ENCODE measurements around the gene SMARCB1. TPM values are rescaled to one million over a fixed set of nuclear protein-coding genes. Genes with fewer than 3 reads are reported as not detected.

Gene SMARCB1
- total and polyA plus RNA-seq, 7 donors: 25.0 to 85.7 (median 43.9) TPM

DNA sequence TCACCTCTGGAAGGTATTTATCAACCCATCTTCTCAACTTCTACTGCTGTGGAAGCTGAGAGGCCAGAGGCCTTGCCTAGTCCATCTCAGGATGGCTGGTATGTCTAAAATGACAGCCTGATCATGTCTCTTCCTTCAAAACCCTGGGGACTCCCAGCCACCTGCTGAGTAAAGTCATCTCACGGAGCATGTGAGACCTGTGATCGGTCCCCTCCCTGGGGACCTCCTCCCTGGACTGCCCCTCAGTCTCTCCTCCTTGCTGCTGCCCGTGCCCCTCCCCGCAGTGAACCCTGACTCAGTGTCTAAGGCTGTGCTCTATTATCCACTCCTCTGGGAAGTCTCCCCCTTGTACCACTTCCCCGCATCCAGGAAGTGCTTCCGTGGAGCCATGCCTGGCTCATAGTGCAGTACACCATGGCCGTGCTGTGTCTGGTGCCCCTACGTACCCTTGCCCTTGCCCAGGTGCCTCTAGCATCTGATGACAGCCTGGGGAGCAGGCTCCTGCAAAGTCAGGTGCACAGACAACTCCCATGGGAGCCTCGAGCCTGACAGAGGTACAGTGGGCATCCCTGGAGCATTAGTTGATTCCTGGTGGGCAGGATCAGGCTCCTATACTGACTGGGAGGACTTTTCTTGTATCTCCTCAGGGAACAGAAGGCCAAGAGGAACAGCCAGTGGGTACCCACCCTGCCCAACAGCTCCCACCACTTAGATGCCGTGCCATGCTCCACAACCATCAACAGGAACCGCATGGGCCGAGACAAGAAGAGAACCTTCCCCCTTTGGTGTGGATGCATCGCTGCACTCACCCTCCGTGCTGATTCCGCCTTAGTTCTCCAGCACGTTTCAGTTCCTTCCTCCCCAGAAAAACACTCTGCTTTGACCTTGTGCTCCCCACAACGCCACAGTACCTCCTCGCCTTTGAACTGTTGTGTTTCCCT, 13.8 kb downstream of the SMARCB1 start:
- H3K4me3 ChIP-seq: no peak overlapping the region
- no peaks in the 10 kb centered on the region for H3K4me1 ChIP-seq
- intact Hi-C loops (cut with DNase I): no loop called here
- no peak overlapping the region for H3K27ac ChIP-seq
- no peaks in the 10 kb centered on the region for H3K27me3 ChIP-seq
- whole genome bisulfite sequencing, 2 donors: 79 to 95% methylated on average over 18 of the region's 18 CpGs
- TF ChIP-seq EP300 (IDR thresholded peaks at IDR 0.05) (no peak), POLR2AphosphoS5 (IDR thresholded peaks at IDR 0.05) (no peak), POLR2A (IDR thresholded peaks at IDR 0.05) (no peak)
- TF ChIP-seq, protein P1, sequence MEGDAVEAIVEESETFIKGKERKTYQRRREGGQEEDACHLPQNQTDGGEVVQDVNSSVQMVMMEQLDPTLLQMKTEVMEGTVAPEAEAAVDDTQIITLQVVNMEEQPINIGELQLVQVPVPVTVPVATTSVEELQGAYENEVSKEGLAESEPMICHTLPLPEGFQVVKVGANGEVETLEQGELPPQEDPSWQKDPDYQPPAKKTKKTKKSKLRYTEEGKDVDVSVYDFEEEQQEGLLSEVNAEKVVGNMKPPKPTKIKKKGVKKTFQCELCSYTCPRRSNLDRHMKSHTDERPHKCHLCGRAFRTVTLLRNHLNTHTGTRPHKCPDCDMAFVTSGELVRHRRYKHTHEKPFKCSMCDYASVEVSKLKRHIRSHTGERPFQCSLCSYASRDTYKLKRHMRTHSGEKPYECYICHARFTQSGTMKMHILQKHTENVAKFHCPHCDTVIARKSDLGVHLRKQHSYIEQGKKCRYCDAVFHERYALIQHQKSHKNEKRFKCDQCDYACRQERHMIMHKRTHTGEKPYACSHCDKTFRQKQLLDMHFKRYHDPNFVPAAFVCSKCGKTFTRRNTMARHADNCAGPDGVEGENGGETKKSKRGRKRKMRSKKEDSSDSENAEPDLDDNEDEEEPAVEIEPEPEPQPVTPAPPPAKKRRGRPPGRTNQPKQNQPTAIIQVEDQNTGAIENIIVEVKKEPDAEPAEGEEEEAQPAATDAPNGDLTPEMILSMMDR (IDR thresholded peaks at IDR 0.05): no peak
- H3K9me3 ChIP-seq: no peaks in the 10 kb centered on the region
- DNase-seq: no peak
- H3K36me3 ChIP-seq: peaks cover 40 to 90% (median 52%) of the 10 kb centered on the region in 4 donors

DNA sequence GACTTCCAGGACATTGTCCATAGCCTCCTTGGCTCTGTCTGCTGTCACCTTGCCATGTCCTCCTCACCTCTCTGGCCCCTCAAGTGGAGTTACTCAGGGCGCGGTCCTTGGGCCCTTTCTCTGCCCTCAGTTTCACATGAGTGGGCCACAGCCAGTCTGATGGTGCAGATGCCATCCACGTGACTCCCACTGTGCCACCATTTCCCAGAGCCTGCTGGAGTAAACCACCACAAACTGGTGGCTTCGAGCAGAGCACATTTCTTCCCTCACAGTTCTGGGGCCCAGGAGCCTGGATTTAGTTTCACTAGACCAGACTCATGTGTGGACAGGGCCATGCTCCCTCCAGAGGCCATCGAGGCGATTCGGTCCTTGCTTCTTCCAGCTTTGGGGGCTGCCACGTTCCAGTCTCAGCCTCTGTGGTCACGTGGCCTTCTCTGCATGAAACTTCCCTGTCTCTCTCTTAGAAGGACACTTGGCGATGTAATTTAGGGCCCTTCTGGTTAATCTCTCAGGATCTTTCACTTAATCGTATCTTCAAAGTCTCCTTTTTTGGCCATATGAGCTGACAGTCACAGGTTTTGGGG, 14.6 kb downstream of the SMARCB1 start:
- Histone ChIP-seq H3K4me3 (no peak overlapping the region), H3K27ac (no peak overlapping the region), H3K9me3 (no peaks in the 10 kb centered on the region), H3K27me3 (no peaks in the 10 kb centered on the region), H3K4me1 (no peaks in the 10 kb centered on the region), H3K36me3 (peaks cover 39 to 91% (median 57%) of the 10 kb centered on the region in 4 donors)
- 86 to 93% methylated on average over 11 of the region's 11 CpGs for WGBS, 2 donors
- no peak for TF ChIP-seq EP300 (IDR thresholded peaks at IDR 0.05)
- no peak for TF ChIP-seq POLR2AphosphoS5 (IDR thresholded peaks at IDR 0.05)
- TF ChIP-seq, protein P1 (IDR thresholded peaks at IDR 0.05): no peak
- no peak for TF ChIP-seq POLR2A (IDR thresholded peaks at IDR 0.05)
- DNase-seq: no peak
- intact Hi-C loops (cut with DNase I): no loop called here

DNA sequence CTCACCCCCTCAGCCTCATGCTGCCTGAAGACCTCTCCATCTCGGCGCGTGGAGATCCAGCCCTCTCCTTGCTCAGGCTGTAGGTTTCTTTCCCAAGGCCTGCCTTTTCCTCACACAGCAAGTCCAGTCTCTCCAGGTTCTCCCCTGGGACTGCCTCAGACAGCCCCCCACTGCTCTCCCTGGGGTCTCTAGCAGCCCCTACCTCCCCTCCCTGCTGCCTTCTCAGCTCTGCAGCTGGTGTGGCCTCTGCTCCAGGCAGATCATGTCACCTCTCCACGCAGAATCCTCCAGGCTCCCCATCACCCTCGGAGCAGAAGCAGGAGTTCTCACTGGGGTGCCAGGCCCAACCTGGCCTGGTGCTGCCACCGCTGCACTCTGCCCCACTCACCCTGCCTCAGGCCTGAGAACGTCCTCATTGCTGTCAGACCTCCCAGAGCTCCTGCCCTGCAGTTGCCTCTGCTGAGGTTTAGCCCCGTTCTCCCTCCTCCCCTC, 15.2 kb downstream of the SMARCB1 start:
- no peak for DNase-seq
- no peak overlapping the region for H3K27ac ChIP-seq

DNA sequence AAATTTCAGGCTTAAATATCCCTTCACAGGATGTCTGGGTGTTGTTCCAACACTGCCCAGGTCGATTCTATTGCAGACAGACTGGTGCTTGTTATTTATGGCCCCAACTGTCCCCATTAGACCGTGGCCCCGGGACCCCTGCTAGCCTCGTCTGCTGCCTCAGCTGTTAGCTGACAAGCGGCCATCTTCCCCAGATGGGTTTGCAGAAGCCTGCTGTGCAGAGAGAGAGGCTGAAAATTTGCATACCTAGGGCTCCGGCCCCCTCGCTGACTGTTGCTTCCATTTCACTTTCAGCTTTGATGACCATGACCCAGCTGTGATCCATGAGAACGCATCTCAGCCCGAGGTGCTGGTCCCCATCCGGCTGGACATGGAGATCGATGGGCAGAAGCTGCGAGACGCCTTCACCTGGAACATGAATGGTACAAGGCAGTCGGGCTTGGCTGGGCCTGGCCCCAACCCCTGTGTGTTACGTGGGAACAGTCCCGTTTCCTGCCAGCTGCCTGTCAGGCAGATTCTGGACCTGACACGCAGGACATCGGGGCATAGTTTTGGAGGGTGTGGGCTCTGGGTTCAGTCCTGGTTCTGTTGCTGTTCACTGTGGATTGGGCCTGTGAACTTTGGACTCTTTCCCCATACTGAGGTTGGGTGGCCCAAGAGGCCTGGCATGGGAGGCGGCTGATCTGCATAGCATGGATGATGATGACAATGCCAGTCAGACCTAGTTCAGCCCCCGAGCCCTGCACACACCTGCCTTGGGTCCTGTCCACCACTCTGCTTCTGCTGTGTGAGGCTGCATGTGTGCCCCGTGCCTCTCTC, 16.4 kb downstream of the SMARCB1 start:
- Histone ChIP-seq H3K4me1 (no peaks in the 10 kb centered on the region), H3K36me3 (peaks cover 35 to 89% (median 57%) of the 10 kb centered on the region in 4 donors), H3K27ac (no peak overlapping the region), H3K4me3 (no peak overlapping the region), H3K9me3 (no peaks in the 10 kb centered on the region), H3K27me3 (no peaks in the 10 kb centered on the region)
- no peak for DNase-seq
- TF ChIP-seq, protein P1 (IDR thresholded peaks at IDR 0.05): no peak
- TF ChIP-seq EP300 (IDR thresholded peaks at IDR 0.05) (no peak), POLR2A (IDR thresholded peaks at IDR 0.05) (no peak), POLR2AphosphoS5 (IDR thresholded peaks at IDR 0.05) (no peak)
- WGBS, 2 donors: 77 to 81% methylated on average over 21 of the region's 21 CpGs
- intact Hi-C loops (cut with DNase I): no loop called here

More for the DNA sequence above, 15.2 kb downstream of the SMARCB1 start:
- Histone ChIP-seq H3K9me3 (no peaks in the 10 kb centered on the region), H3K36me3 (peaks cover 35 to 91% (median 58%) of the 10 kb centered on the region in 4 donors), H3K27me3 (no peaks in the 10 kb centered on the region), H3K4me1 (no peaks in the 10 kb centered on the region), H3K4me3 (no peak overlapping the region)
- TF ChIP-seq POLR2A (IDR thresholded peaks at IDR 0.05) (no peak), POLR2AphosphoS5 (IDR thresholded peaks at IDR 0.05) (no peak), EP300 (IDR thresholded peaks at IDR 0.05) (no peak)
- TF ChIP-seq, protein P1 (IDR thresholded peaks at IDR 0.05): no peak
- intact Hi-C loops (cut with DNase I): no loop called here
- WGBS, 2 donors: 94% methylated on average over 8 of the region's 8 CpGs

Data from sigmoid colon (tissue), 7 donors.